ENCODE results near the gene AHCY. TPM values are rescaled to one million over a fixed set of nuclear protein-coding genes. Genes with fewer than 3 reads are reported as not detected.

Gene AHCY
- total RNA-seq, 1 experiment from 2014 or later, result 265 TPM

Other genes starting within 250 kb of the AHCY start
- 75.4 and 83.4 TPM in 2 replicates for gene EIF2S2, start 191.1 kb downstream of the AHCY start, total RNA-seq (2014; rRNA removed)
- not detected in 2 replicates for gene ASIP, start 61.9 kb downstream of the AHCY start, total RNA-seq (2014; rRNA removed)
- 49.4 and 54.8 TPM in 2 replicates for gene ITCH, start 59.9 kb upstream of the AHCY start, total RNA-seq (2014; rRNA removed)
- 153 and 177 TPM in 2 replicates for gene DYNLRB1, start 213.1 kb upstream of the AHCY start, total RNA-seq (2014; rRNA removed)

Data from PC-3 (cell line).